GM12878 (cell line): Measurements from ENCODE around the gene MGAT5. TPM values are rescaled to one million over a fixed set of nuclear protein-coding genes. Genes with fewer than 3 reads are reported as not detected.

Experiments
- ATAC-seq: fragments of 200-7000 bp; cut with Tn5 transposase; 3 replicates; pipeline ENCODE4 v1.9.1; 2020; ENCODE audit warnings: mild to moderate bottlenecking, moderate library complexity
- BruUV-seq: library from RNA; stranded (reverse); fragments of 400-500 nt; replicated peaks from 2 replicates; lab custom pipeline; 2021; lab: Mats Ljungman, UMichigan
- CTCF ChIA-PET: fragments of 300-600 bp; sonication (Branson Sonifier 250); formaldehyde crosslinking; extraction: SDS; loops from one replicate; lab custom pipeline; 2021; ENCODE audit warnings: inconsistent platforms; lab: Yijun Ruan, JAX
- POLR2A ChIA-PET: fragments of 350-600 bp; formaldehyde crosslinking; extraction: SDS; loops from one replicate; lab custom pipeline; 2021; ENCODE audit warnings: inconsistent platforms; lab: Charles Lee
- RAD21 ChIA-PET: fragments of 300-600 bp; sonication (Branson Sonifier 250); formaldehyde crosslinking; loops from one replicate; lab custom pipeline; 2023; ENCODE audit warnings: antibody characterized with exemption; ENCODE audit not compliant: unreplicated experiment; lab: Charles Lee
- SMC1A ChIA-PET: fragments of 300-600 bp; sonication (Branson Sonifier 250); formaldehyde crosslinking; loops from one replicate; lab custom pipeline; 2023; ENCODE audit not compliant: unreplicated experiment, uncharacterized antibody; lab: Charles Lee
- DNase-seq: peaks from one replicate; pipeline ENCODE4 v3.0.0-alpha.2; 2011; ENCODE audit warnings: low read depth, low spot score
- FAIRE-seq: peaks from 3 replicates; lab custom pipeline; 2011; peaks lifted over from hg19 to GRCh38; lab: Jason Lieb, UNC
- H2AFZ ChIP-seq: 2 replicates; pipeline ENCODE4 v1.6.0; 2011; ENCODE audit warnings: low read depth, low read length, control low read depth; ENCODE audit not compliant: control insufficient read depth
- H3K27ac ChIP-seq: 2 replicates; pipeline ENCODE4 v1.5.1; 2011; ENCODE audit warnings: control low read depth; ENCODE audit not compliant: control insufficient read depth, insufficient read depth
- H3K27me3 ChIP-seq, 2 experiments: replicated peaks in 1 of 2; 2 replicates each; pipeline versions ENCODE4 v1.6.0 to v1.6.1; 2011; ENCODE audit warnings: low read length in 1 of 2; ENCODE audit not compliant: control insufficient read depth in 2 of 2, insufficient read depth in 2 of 2
- H3K36me3 ChIP-seq, 2 experiments: 2 replicates each; pipeline ENCODE4 v1.5.1; 2011; ENCODE audit warnings: low read length in 1 of 2; ENCODE audit not compliant: control insufficient read depth in 2 of 2, insufficient read depth in 2 of 2
- H3K4me1 ChIP-seq: 2 replicates; pipeline ENCODE4 v1.6.1; 2011; ENCODE audit warnings: mild to moderate bottlenecking, low read length, moderate library complexity, mixed read lengths; ENCODE audit not compliant: control insufficient read depth, insufficient read depth
- H3K4me2 ChIP-seq: 2 replicates; pipeline ENCODE4 v1.6.0; 2011; ENCODE audit warnings: control low read depth; ENCODE audit not compliant: control insufficient read depth, insufficient read depth
- H3K4me3 ChIP-seq: fragments of 200-600 bp; sonication (generic); 2 replicates; pipeline ENCODE4 v1.5.1; 2016
- H3K79me2 ChIP-seq: 2 replicates; pipeline ENCODE4 v1.6.0; 2011; ENCODE audit warnings: low read length; ENCODE audit not compliant: control insufficient read depth, insufficient read depth
- H3K9ac ChIP-seq: 2 replicates; pipeline ENCODE4 v1.8.0; 2011; ENCODE audit warnings: low read length, control low read depth, mixed read lengths; ENCODE audit not compliant: control insufficient read depth, insufficient read depth
- H3K9me3 ChIP-seq: replicated peaks from 3 replicates; pipeline ENCODE4 v1.5.1; 2011; ENCODE audit warnings: mild to moderate bottlenecking, low read length; ENCODE audit not compliant: control insufficient read depth, insufficient read depth
- H4K20me1 ChIP-seq: 2 replicates; pipeline ENCODE4 v1.6.0; 2011; ENCODE audit not compliant: control insufficient read depth, insufficient read depth
- ATF2 ChIP-seq: IDR thresholded peaks from 2 replicates; pipeline ENCODE4 v1.6.1; 2012; ENCODE audit warnings: low read length, inconsistent platforms
- CBFB ChIP-seq: IDR thresholded peaks from 2 replicates; pipeline ENCODE4 v1.6.1; 2016; ENCODE audit warnings: antibody characterized with exemption, low read depth
- CBX5 ChIP-seq: sonication (generic); IDR thresholded peaks from 2 replicates; pipeline ENCODE4 v1.6.1; 2016; ENCODE audit warnings: low read depth, moderate library complexity, mild to moderate bottlenecking, inconsistent platforms
- CHD1 ChIP-seq: IDR thresholded peaks from 2 replicates; pipeline ENCODE4 v1.6.1; 2012; ENCODE audit warnings: low read depth, low read length, improper control_type of control experiment
- CHD2 ChIP-seq: IDR thresholded peaks from 2 replicates; pipeline ENCODE4 v1.6.1; 2011; ENCODE audit warnings: low read depth, low read length, improper control_type of control experiment, borderline replicate concordance
- EED ChIP-seq: sonication (generic); IDR thresholded peaks from 2 replicates; pipeline ENCODE4 v1.6.1; 2016; ENCODE audit warnings: antibody characterized with exemption, low read depth
- FOS ChIP-seq: IDR thresholded peaks from 3 replicates; pipeline ENCODE4 v1.6.1; 2011; ENCODE audit warnings: borderline replicate concordance; ENCODE audit not compliant: insufficient read length; ENCODE audit errors: extremely low read depth
- RAD21 ChIP-seq: IDR thresholded peaks from 2 replicates; pipeline ENCODE4 v1.6.1; 2011; ENCODE audit warnings: mild to moderate bottlenecking, low read depth, low read length, moderate library complexity; ENCODE audit not compliant: insufficient read depth
- RFX5 ChIP-seq: IDR thresholded peaks from 2 replicates; pipeline ENCODE4 v1.6.1; 2011; ENCODE audit warnings: low read depth, low read length, improper control_type of control experiment
- ZBTB4 ChIP-seq: fragments of 450-650 bp; formaldehyde crosslinking; IDR thresholded peaks from 2 replicates; pipeline ENCODE4 v1.4.0; 2022; ENCODE audit warnings: mild to moderate bottlenecking, moderate library complexity
- WGBS: methylation state at CpG from one replicate; pipeline ENCODE4 v1.1.6; 2016; ENCODE audit warnings: low lambda C conversion rate; ENCODE audit not compliant: insufficient replicate concordance, insufficient coverage; ENCODE audit errors: missing lambda C conversion rate; 5-methylcytosine and 5-hydroxymethylcytosine counted together
- in situ Hi-C: fragments of 300-500 bp; cut with MboI; formaldehyde crosslinking; loops from 9 replicates; pipeline ENCODE4 v1.14.3; 2018; ENCODE audit warnings: mixed read lengths
- intact Hi-C: fragments of 100-400 bp; cut with micrococcal nuclease; formaldehyde crosslinking; loops from one replicate; pipeline ENCODE4 v1.14.2; 2022; ENCODE audit not compliant: unreplicated experiment
- polyA plus RNA-seq, 11 experiments: library from polyadenylated mRNA; depleted of rRNA in 4 of 11; unstranded in 6 of 11; stranded (reverse) in 5 of 11; fragments of >200 nt; fragmentation: Nextera tagmentation in 4 of 11; fragmentation: Illumina TruSeq in 1 of 11; extraction: Ambion mirVana in 4 of 11; extraction: Trizol in 1 of 11; gene quantifications; 1 replicate in 1 of 11; 2 replicates in 10 of 11; pipeline versions ENCODE4 v1.2.1 to v1.2.3, GENCODE V29; 2011 to 2016; ENCODE audit warnings: inconsistent platforms in 2 of 11, missing spikeins in 2 of 11, low read depth in 1 of 11
- total RNA-seq, 4 experiments: library from RNA; depleted of rRNA in 3 of 4; stranded (reverse); fragments of >200 nt in 3 of 4; fragmentation: Illumina TruSeq in 1 of 4; extraction: Trizol in 1 of 4; gene quantifications; 2 replicates each; pipeline versions ENCODE4 v1.2.1 to v1.2.3, GENCODE V29; 2013 to 2021
- TF ChIP-seq, protein P1 (sequence below): fragments of 150-350 bp; IDR thresholded peaks from 2 replicates; pipeline ENCODE4 v1.6.1; 2016; ENCODE audit warnings: low read depth, low read length
- TF ChIP-seq, protein P2 (sequence below): fragments of 450-650 bp; IDR thresholded peaks from 2 replicates; pipeline ENCODE4 v1.6.1; 2016; ENCODE audit warnings: mild to moderate bottlenecking

MGAT5 gene
- total and polyA plus RNA-seq, 10 of the 15 experiments (the other 5 are each of a cell fraction or from before 2014, with no cell fraction given) = 4.9 to 104 (median 36.2) TPM

DNA sequence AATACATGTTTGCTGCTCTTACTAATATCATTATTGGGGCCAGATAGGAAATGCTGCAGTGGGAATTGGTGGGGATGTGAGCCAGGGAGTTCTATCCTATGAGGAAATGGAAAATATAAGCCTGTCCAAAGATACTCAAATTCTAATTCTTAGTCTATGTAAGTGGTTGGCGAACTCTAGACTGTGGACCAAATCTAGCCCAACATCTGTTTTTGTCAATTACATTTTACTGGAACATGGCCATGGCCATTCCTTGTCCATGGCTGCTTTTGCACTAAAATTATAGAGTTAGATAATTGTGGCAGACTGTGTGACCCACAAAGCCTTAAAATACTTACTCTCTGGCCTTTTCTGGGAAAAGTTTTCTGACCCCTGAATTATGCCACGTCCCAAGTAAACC lies 113.3 kb downstream of the MGAT5 start:
- Histone ChIP-seq H3K36me3 (peaks cover 4 to 30% of the 10 kb centered on the region in 2 experiments), H3K27ac (no peak overlapping the region), H4K20me1 (no peaks in the 10 kb centered on the region), H3K4me2 (no peak overlapping the region), H3K27me3 (no peaks in the 10 kb centered on the region), H3K9ac (no peak overlapping the region), H3K9me3 (no peaks in the 10 kb centered on the region), H3K4me1 (peaks cover 18% of the 10 kb centered on the region), H3K79me2 (no peaks in the 10 kb centered on the region), H3K4me3 (no peak overlapping the region), H2AFZ (no peak overlapping the region)
- FAIRE-seq (no peak), ATAC-seq (no peak), DNase-seq (no peak)
- intact Hi-C loops (no loop called here), in situ Hi-C loops (no loop called here)
- ChIA-PET POLR2A (no interaction called here), RAD21 (interaction anchor here (1.1 kb wide), 1 partner anchor 91 kb away, joined by 4 read pairs; no protein-coding TSS in a partner anchor), SMC1A (interaction anchor here (1.1 to 1.4 kb wide), 2 partner anchors 44 to 106 kb away, joined by 3 to 4 read pairs; no protein-coding TSS in a partner anchor), CTCF (interaction anchor here (1.3 to 1.4 kb wide), 2 partner anchors 9 to 44 kb away, joined by 3 to 7 read pairs; no protein-coding TSS in a partner anchor)
- 97% methylated on average over 2 of the region's 2 CpGs for WGBS
- BruUV-seq = no TSS peak
- TF ChIP-seq CHD1 (no peak), CHD2 (no peak), EED (no peak), RAD21 (no peak), ZBTB4 (no peak), FOS (no peak), RFX5 (no peak), ATF2 (no peak), CBFB (no peak), CBX5 (no peak)
- TF ChIP-seq, protein P1, sequence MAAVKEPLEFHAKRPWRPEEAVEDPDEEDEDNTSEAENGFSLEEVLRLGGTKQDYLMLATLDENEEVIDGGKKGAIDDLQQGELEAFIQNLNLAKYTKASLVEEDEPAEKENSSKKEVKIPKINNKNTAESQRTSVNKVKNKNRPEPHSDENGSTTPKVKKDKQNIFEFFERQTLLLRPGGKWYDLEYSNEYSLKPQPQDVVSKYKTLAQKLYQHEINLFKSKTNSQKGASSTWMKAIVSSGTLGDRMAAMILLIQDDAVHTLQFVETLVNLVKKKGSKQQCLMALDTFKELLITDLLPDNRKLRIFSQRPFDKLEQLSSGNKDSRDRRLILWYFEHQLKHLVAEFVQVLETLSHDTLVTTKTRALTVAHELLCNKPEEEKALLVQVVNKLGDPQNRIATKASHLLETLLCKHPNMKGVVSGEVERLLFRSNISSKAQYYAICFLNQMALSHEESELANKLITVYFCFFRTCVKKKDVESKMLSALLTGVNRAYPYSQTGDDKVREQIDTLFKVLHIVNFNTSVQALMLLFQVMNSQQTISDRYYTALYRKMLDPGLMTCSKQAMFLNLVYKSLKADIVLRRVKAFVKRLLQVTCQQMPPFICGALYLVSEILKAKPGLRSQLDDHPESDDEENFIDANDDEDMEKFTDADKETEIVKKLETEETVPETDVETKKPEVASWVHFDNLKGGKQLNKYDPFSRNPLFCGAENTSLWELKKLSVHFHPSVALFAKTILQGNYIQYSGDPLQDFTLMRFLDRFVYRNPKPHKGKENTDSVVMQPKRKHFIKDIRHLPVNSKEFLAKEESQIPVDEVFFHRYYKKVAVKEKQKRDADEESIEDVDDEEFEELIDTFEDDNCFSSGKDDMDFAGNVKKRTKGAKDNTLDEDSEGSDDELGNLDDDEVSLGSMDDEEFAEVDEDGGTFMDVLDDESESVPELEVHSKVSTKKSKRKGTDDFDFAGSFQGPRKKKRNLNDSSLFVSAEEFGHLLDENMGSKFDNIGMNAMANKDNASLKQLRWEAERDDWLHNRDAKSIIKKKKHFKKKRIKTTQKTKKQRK = no peak
- TF ChIP-seq, protein P2, sequence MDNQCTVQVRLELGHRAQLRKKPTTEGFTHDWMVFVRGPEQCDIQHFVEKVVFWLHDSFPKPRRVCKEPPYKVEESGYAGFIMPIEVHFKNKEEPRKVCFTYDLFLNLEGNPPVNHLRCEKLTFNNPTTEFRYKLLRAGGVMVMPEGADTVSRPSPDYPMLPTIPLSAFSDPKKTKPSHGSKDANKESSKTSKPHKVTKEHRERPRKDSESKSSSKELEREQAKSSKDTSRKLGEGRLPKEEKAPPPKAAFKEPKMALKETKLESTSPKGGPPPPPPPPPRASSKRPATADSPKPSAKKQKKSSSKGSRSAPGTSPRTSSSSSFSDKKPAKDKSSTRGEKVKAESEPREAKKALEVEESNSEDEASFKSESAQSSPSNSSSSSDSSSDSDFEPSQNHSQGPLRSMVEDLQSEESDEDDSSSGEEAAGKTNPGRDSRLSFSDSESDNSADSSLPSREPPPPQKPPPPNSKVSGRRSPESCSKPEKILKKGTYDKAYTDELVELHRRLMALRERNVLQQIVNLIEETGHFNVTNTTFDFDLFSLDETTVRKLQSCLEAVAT = no peak
